GM10248 (cell line): Measurements from ENCODE around the gene FOXD1.

Experiments
- CTCF ChIA-PET: fragments of 300-600 bp; sonication (Branson Sonifier 250); formaldehyde crosslinking; extraction: SDS; loops from one replicate; lab custom pipeline; 2021; ENCODE audit warnings: antibody characterized with exemption; lab: Yijun Ruan, JAX
- POLR2A ChIA-PET: fragments of 350-650 bp; sonication (Branson Sonifier 250); formaldehyde crosslinking; extraction: SDS; loops from one replicate; lab custom pipeline; 2020; ENCODE audit warnings: antibody characterized with exemption; lab: Yijun Ruan, JAX
- DNase-seq: peaks from one replicate; pipeline ENCODE4 v3.0.0; 2012; ENCODE audit errors: extremely low spot score
- CTCF ChIP-seq: IDR thresholded peaks from 2 replicates; pipeline ENCODE4 v1.5.1; 2012; ENCODE audit warnings: mild to moderate bottlenecking, low read depth; ENCODE audit errors: extremely low read depth, missing control alignments, control extremely low read depth

Gene FOXD1

GRCh38 chr5:73437101-73437776, 11.3 kb downstream of the FOXD1 start:
- no peak for TF ChIP-seq CTCF
- ChIA-PET CTCF (no interaction called here), POLR2A (no interaction called here)
- DNase-seq = no peak

GRCh38 chr5:73436535-73437100, 12.0 kb downstream of the FOXD1 start:
- no peak for DNase-seq
- ChIA-PET CTCF (no interaction called here), POLR2A (no interaction called here)
- TF ChIP-seq CTCF = no peak

- TF ChIP-seq CTCF = no peak
- DNase-seq = no peak
- ChIA-PET POLR2A (no interaction called here), CTCF (interaction anchor here (1.2 kb wide), 1 partner anchor 15 kb away, joined by 3 read pairs; no protein-coding TSS in a partner anchor)
Observed at GRCh38 chr5:73435759-73436534, 12.6 kb downstream of the FOXD1 start.

GRCh38 chr5:73434907-73435306, 13.7 kb downstream of the FOXD1 start:
- TF ChIP-seq CTCF = no peak
- POLR2A ChIA-PET = no interaction called here
- CTCF ChIA-PET = interaction anchor here (1.2 kb wide), 1 partner anchor 16 kb away, joined by 3 read pairs; no protein-coding TSS in a partner anchor
- DNase-seq = no peak

GRCh38 chr5:73434461-73434860, 14.1 kb downstream of the FOXD1 start:
- ChIA-PET CTCF (interaction anchor here (1.2 kb wide), 1 partner anchor 17 kb away, joined by 3 read pairs; no protein-coding TSS in a partner anchor), POLR2A (no interaction called here)
- DNase-seq = no peak
- no peak for TF ChIP-seq CTCF

- DNase-seq = no peak
- ChIA-PET CTCF (no interaction called here), POLR2A (no interaction called here)
- TF ChIP-seq CTCF = no peak
Observed at GRCh38 chr5:73433982-73434342, 14.6 kb downstream of the FOXD1 start.
